Measurements from ENCODE around the gene RYR1. TPM values are rescaled to one million over a fixed set of nuclear protein-coding genes. Genes with fewer than 3 reads are reported as not detected.
"Not testable (repeated sequence)": the region's sequence is repeated elsewhere in the genome, so short reads cannot be mapped to it uniquely, and the experiment has no call there.

Gene RYR1
- total RNA-seq, 2 experiments from 2014 or later, result 0.19 to 0.28 TPM

GRCh38 chr19:38475176-38475575 lies 41.7 kb downstream of the RYR1 start:
- no peak for DNase-seq
- no peak overlapping the region for H3K27ac Mint-ChIP-seq
- no peaks in the 10 kb centered on the region for H3K9me3 Mint-ChIP-seq
- H3K36me3 Mint-ChIP-seq, result no peaks in the 10 kb centered on the region
- no peaks in the 10 kb centered on the region for H3K4me1 Mint-ChIP-seq
- peaks cover 10% of the 10 kb centered on the region for H3K27me3 Mint-ChIP-seq
- no peak overlapping the region for H3K4me3 Mint-ChIP-seq

GRCh38 chr19:38478273-38478971 lies 44.9 kb downstream of the RYR1 start:
- DNase-seq, result no peak
- Mint-ChIP-seq H3K27me3 (peaks cover 6% of the 10 kb centered on the region), H3K9me3 (no peaks in the 10 kb centered on the region), H3K4me3 (no peak overlapping the region), H3K36me3 (no peaks in the 10 kb centered on the region), H3K4me1 (no peaks in the 10 kb centered on the region), H3K27ac (no peak overlapping the region)

GRCh38 chr19:38482496-38482895 lies 49.0 kb downstream of the RYR1 start:
- H3K27me3 Mint-ChIP-seq, result peaks cover 9% of the 10 kb centered on the region
- DNase-seq, result no peak
- H3K4me1 Mint-ChIP-seq, result no peaks in the 10 kb centered on the region
- no peaks in the 10 kb centered on the region for H3K36me3 Mint-ChIP-seq
- H3K9me3 Mint-ChIP-seq, result peaks cover 2% of the 10 kb centered on the region
- H3K27ac Mint-ChIP-seq, result no peak overlapping the region
- H3K4me3 Mint-ChIP-seq, result no peak overlapping the region

GRCh38 chr19:38483016-38483630 lies 49.6 kb downstream of the RYR1 start:
- DNase-seq, result no peak
- Mint-ChIP-seq H3K27ac (no peak overlapping the region), H3K4me1 (no peaks in the 10 kb centered on the region), H3K4me3 (no peak overlapping the region), H3K36me3 (no peaks in the 10 kb centered on the region), H3K9me3 (peaks cover 2% of the 10 kb centered on the region), H3K27me3 (peaks cover 11% of the 10 kb centered on the region)

GRCh38 chr19:38484747-38485146 lies 51.3 kb downstream of the RYR1 start:
- no peak overlapping the region for H3K27ac Mint-ChIP-seq
- no peak overlapping the region for H3K4me3 Mint-ChIP-seq
- H3K36me3 Mint-ChIP-seq, result no peaks in the 10 kb centered on the region
- peaks cover 2% of the 10 kb centered on the region for H3K9me3 Mint-ChIP-seq
- peaks cover 23% of the 10 kb centered on the region for H3K27me3 Mint-ChIP-seq
- DNase-seq, result no peak
- no peaks in the 10 kb centered on the region for H3K4me1 Mint-ChIP-seq

GRCh38 chr19:38485541-38486285 lies 52.2 kb downstream of the RYR1 start:
- DNase-seq, result no peak
- Mint-ChIP-seq H3K4me3 (no peak overlapping the region), H3K4me1 (no peaks in the 10 kb centered on the region), H3K9me3 (peaks cover 5% of the 10 kb centered on the region), H3K27me3 (peaks cover 30% of the 10 kb centered on the region), H3K36me3 (no peaks in the 10 kb centered on the region), H3K27ac (no peak overlapping the region)

GRCh38 chr19:38486731-38487336 lies 53.3 kb downstream of the RYR1 start:
- Mint-ChIP-seq H3K4me1 (no peaks in the 10 kb centered on the region), H3K36me3 (no peaks in the 10 kb centered on the region), H3K4me3 (no peak overlapping the region), H3K27ac (no peak overlapping the region), H3K9me3 (peaks cover 8% of the 10 kb centered on the region), H3K27me3 (peaks cover 35% of the 10 kb centered on the region)
- no peak for DNase-seq

GRCh38 chr19:38488096-38488495 lies 54.6 kb downstream of the RYR1 start:
- Mint-ChIP-seq H3K27ac (no peak overlapping the region), H3K4me1 (no peaks in the 10 kb centered on the region), H3K4me3 (no peak overlapping the region), H3K27me3 (peaks cover 43% of the 10 kb centered on the region), H3K36me3 (no peaks in the 10 kb centered on the region), H3K9me3 (peaks cover 8% of the 10 kb centered on the region)
- no peak for DNase-seq

- Mint-ChIP-seq H3K27me3 (peaks cover 43% of the 10 kb centered on the region), H3K9me3 (peaks cover 8% of the 10 kb centered on the region), H3K27ac (no peak overlapping the region), H3K4me1 (no peaks in the 10 kb centered on the region), H3K4me3 (no peak overlapping the region), H3K36me3 (no peaks in the 10 kb centered on the region)
- DNase-seq, result no peak
These were observed 55.4 kb downstream of the RYR1 start for GRCh38 chr19:38488776-38489481.

- no peak overlapping the region for H3K4me3 Mint-ChIP-seq
- H3K27me3 Mint-ChIP-seq, result peaks cover 43% of the 10 kb centered on the region
- H3K4me1 Mint-ChIP-seq, result no peaks in the 10 kb centered on the region
- no peak for DNase-seq
- peaks cover 8% of the 10 kb centered on the region for H3K9me3 Mint-ChIP-seq
- no peaks in the 10 kb centered on the region for H3K36me3 Mint-ChIP-seq
- no peak overlapping the region for H3K27ac Mint-ChIP-seq
These were observed 57.4 kb downstream of the RYR1 start for GRCh38 chr19:38490861-38491260.

GRCh38 chr19:38492181-38492813 lies 58.8 kb downstream of the RYR1 start:
- H3K4me3 Mint-ChIP-seq, result no peak overlapping the region
- no peaks in the 10 kb centered on the region for H3K4me1 Mint-ChIP-seq
- no peak overlapping the region for H3K27ac Mint-ChIP-seq
- H3K9me3 Mint-ChIP-seq, result peaks cover 6% of the 10 kb centered on the region
- no peaks in the 10 kb centered on the region for H3K36me3 Mint-ChIP-seq
- H3K27me3 Mint-ChIP-seq, result peaks cover 34% of the 10 kb centered on the region
- no peak for DNase-seq

- Mint-ChIP-seq H3K27me3 (peaks cover 20% of the 10 kb centered on the region), H3K4me1 (no peaks in the 10 kb centered on the region), H3K27ac (no peak overlapping the region), H3K4me3 (no peak overlapping the region), H3K9me3 (peaks cover 6% of the 10 kb centered on the region), H3K36me3 (no peaks in the 10 kb centered on the region)
- DNase-seq, result no peak
These were observed 60.9 kb downstream of the RYR1 start for GRCh38 chr19:38494379-38494778.

GRCh38 chr19:38495375-38495774 lies 61.9 kb downstream of the RYR1 start:
- H3K9me3 Mint-ChIP-seq, H3K27ac Mint-ChIP-seq, H3K4me3 Mint-ChIP-seq, DNase-seq, H3K36me3 Mint-ChIP-seq, H3K4me1 Mint-ChIP-seq: not testable (repeated sequence)
- H3K27me3 Mint-ChIP-seq, result peaks cover 16% of the 10 kb centered on the region

GRCh38 chr19:38496116-38496515 lies 62.6 kb downstream of the RYR1 start:
- no peak overlapping the region for H3K4me3 Mint-ChIP-seq
- no peaks in the 10 kb centered on the region for H3K36me3 Mint-ChIP-seq

More at GRCh38 chr19:38496116-38496515, 62.6 kb downstream of the RYR1 start:
- H3K27me3 Mint-ChIP-seq, result peaks cover 10% of the 10 kb centered on the region
- H3K9me3 Mint-ChIP-seq, result no peaks in the 10 kb centered on the region
- H3K27ac Mint-ChIP-seq, result no peak overlapping the region
- H3K4me1 Mint-ChIP-seq, result no peaks in the 10 kb centered on the region
- no peak for DNase-seq
